ENCODE measurements around the gene RARB. TPM values are rescaled to one million over a fixed set of nuclear protein-coding genes. Genes with fewer than 3 reads are reported as not detected.

Gene RARB
- total and polyA plus RNA-seq, 11 donors: 4.3 to 21.0 (median 16.3) TPM

DNA sequence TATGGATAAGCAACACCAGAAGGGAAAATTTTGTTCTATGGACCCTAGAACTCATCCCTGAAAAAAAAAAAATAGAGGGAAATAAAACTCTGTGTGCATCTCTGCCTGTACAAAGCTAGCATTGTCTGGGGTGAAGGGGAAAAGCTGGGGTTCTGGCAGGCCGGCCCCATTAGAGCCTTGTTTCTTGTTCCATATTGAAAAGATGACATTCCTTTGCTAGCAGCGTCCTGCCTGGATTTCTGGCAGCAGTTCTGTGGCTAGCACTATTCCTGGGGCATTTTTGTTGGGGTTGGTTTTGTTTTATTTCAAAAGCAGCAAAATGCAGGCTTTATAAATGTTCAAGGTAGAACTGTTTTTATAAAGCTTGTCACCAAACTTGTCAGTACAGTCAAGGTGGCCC is 45.2 kb downstream of the RARB start:
- intact Hi-C loops (cut with DNase I): loop anchor here in 2 of 10 donors (5.0 kb wide), 2 partner anchors 41 to 46 kb away; partner anchors contain the start of gene RARB (in 1 of the 2)
- DNase-seq (no peak), ATAC-seq (no peak)
- Histone ChIP-seq H3K27me3 (no peaks in the 10 kb centered on the region), H3K9me3 (no peaks in the 10 kb centered on the region), H3K36me3 (no peaks in the 10 kb centered on the region), H3K4me1 (peaks cover 10 to 79% (median 60%) of the 10 kb centered on the region in 12 donors), H3K27ac (peak overlapping the region in 9 of 12 donors; percentile 22 to 87 (median 63)), H3K4me3 (no peak overlapping the region)
- TF ChIP-seq, protein P1, sequence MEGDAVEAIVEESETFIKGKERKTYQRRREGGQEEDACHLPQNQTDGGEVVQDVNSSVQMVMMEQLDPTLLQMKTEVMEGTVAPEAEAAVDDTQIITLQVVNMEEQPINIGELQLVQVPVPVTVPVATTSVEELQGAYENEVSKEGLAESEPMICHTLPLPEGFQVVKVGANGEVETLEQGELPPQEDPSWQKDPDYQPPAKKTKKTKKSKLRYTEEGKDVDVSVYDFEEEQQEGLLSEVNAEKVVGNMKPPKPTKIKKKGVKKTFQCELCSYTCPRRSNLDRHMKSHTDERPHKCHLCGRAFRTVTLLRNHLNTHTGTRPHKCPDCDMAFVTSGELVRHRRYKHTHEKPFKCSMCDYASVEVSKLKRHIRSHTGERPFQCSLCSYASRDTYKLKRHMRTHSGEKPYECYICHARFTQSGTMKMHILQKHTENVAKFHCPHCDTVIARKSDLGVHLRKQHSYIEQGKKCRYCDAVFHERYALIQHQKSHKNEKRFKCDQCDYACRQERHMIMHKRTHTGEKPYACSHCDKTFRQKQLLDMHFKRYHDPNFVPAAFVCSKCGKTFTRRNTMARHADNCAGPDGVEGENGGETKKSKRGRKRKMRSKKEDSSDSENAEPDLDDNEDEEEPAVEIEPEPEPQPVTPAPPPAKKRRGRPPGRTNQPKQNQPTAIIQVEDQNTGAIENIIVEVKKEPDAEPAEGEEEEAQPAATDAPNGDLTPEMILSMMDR (IDR thresholded peaks at IDR 0.05): no peak
- TF ChIP-seq POLR2A (IDR thresholded peaks at IDR 0.05): no peak
- 38 to 54% (median 51%) methylated on average over 2 of the region's 2 CpGs for WGBS, 4 donors

DNA sequence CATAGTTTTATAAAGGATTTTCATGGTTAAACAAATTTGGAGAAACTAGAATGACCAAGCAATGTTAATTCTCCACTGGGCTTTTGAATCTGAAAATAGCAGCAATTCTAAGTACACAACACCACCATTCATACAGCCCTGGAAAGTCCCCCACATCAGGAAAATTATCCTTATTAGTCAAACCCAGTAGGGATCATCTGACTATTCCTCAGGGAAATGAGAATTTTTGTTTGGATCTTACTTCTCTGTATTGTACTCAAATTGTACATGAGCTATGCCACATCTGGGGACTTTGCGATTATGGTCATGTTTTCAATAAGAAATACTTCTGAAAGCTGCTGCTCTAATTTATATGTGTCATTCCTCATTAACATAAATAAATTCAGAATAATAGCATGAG is 46.0 kb downstream of the RARB start:
- no peak overlapping the region for H3K4me3 ChIP-seq
- intact Hi-C loops (cut with DNase I): loop anchor here in 2 of 10 donors (5.0 kb wide), 2 partner anchors 42 to 47 kb away; partner anchors contain the start of gene RARB (in 1 of the 2)
- H3K27me3 ChIP-seq: no peaks in the 10 kb centered on the region

DNA sequence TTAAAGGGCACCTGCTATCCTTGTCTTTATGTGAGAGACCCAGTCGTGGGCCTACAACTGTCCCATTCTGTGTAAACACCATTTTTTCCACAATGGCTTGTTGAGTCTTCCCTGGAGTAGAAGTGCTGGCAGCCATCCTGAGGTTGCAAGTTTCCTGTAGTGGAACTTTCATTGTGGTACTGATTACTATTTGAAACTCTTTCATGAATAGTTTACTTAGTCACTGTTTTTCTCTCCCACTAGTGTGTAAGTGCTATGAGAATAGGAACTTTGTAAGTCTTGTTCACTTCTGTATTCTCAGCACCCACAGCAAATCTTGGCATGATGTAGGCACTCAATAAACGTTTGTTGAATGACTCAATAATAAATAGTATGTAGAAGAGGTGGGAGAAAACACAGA is 48.6 kb downstream of the RARB start:
- ATAC-seq (peak in 2 of 4 donors; percentile 11 to 22), DNase-seq (peak in 1 of 5 donors; percentile 38)
- peak overlapping the region in 1 of 12 donors; percentile 12 for H3K27ac ChIP-seq
- H3K4me3 ChIP-seq: no peak overlapping the region
- 14 to 33% (median 24%) methylated on average over 2 of the region's 2 CpGs for WGBS, 4 donors
- peaks cover 3 to 92% (median 51%) of the 10 kb centered on the region in 12 donors for H3K4me1 ChIP-seq
- H3K27me3 ChIP-seq: no peaks in the 10 kb centered on the region
- no peaks in the 10 kb centered on the region for H3K36me3 ChIP-seq
- no peak for TF ChIP-seq POLR2A (IDR thresholded peaks at IDR 0.05)
- TF ChIP-seq, protein P1 (IDR thresholded peaks at IDR 0.05): no peak
- no peaks in the 10 kb centered on the region for H3K9me3 ChIP-seq
- intact Hi-C loops (cut with DNase I): no loop called here

More for the DNA sequence above, 46.0 kb downstream of the RARB start:
- peak overlapping the region in 7 of 12 donors; percentile 11 to 87 (median 63) for H3K27ac ChIP-seq
- ATAC-seq (peak in 2 of 4 donors; percentile 23 to 47), DNase-seq (no peak)
- H3K36me3 ChIP-seq: no peaks in the 10 kb centered on the region
- WGBS, 4 donors: 65 to 80% (median 77%) methylated on average over 1 of the region's 1 CpG
- TF ChIP-seq, protein P1 (IDR thresholded peaks at IDR 0.05): no peak
- TF ChIP-seq POLR2A (IDR thresholded peaks at IDR 0.05): no peak
- peaks cover 10 to 77% (median 54%) of the 10 kb centered on the region in 12 donors for H3K4me1 ChIP-seq
- no peaks in the 10 kb centered on the region for H3K9me3 ChIP-seq

DNA sequence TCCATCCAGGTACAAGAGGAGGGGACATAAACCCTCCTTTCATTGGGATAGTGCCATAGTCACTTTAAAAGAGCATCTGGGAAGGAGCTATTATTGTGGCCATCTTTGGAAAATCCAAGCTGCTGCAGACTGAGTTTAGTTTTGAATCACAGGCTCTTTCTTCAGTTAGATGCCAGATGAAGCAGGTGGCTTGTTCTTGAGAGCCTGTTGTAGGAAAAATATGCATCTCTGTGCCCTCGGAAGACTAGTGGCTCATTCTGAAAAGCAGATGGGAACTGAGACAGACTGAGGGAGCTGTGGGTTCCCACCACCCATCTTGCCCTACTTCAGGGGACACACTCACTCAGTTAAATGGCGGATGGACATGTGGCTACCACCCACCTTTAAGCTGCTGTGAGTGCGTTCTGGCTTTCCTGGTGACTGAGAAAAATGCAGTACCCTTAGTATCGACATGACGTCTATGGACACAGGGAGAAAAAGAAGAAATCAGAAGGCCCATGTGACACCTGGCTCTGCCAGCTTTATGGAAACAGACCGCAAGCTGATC is 50.2 kb downstream of the RARB start:
- DNase-seq (no peak), ATAC-seq (peak in 1 of 4 donors; percentile 18)
- WGBS, 4 donors: 52 to 68% (median 65%) methylated on average over 6 of the region's 6 CpGs
- Histone ChIP-seq H3K27me3 (no peaks in the 10 kb centered on the region), H3K36me3 (no peaks in the 10 kb centered on the region), H3K4me3 (no peak overlapping the region), H3K27ac (peak overlapping the region in 6 of 12 donors; percentile 0 to 40 (median 12)), H3K9me3 (no peaks in the 10 kb centered on the region), H3K4me1 (peaks cover 2 to 90% (median 46%) of the 10 kb centered on the region in 12 donors)
- TF ChIP-seq POLR2A (IDR thresholded peaks at IDR 0.05): no peak
- TF ChIP-seq, protein P1 (IDR thresholded peaks at IDR 0.05): no peak
- intact Hi-C loops (cut with DNase I): no loop called here
